SK-N-SH treated with all-trans-retinoic acid at 6 μM for 48 hours (cell line): ENCODE data around the gene LONRF2.

Source experiments
- ARNTL ChIP-seq: fragments of 450-650 bp; formaldehyde crosslinking; IDR thresholded peaks from 2 replicates; pipeline ENCODE4 v1.5.0; 2020; ENCODE audit warnings: low read depth, mild to moderate bottlenecking, moderate library complexity, borderline replicate concordance
- GLIS3 ChIP-seq: fragments of 250-450 bp; sonication (Bioruptor Pico); IDR thresholded peaks from 2 replicates; pipeline ENCODE4 v1.5.0; 2020; ENCODE audit warnings: mild to moderate bottlenecking, moderate library complexity
- POU6F1 ChIP-seq: fragments of 250-450 bp; sonication (Bioruptor Pico); IDR thresholded peaks from 2 replicates; pipeline ENCODE4 v1.8.0; 2021; ENCODE audit warnings: low read depth, mild to moderate bottlenecking, moderate library complexity, borderline replicate concordance
- ZFP30 ChIP-seq: fragments of 450-650 bp; formaldehyde crosslinking; IDR thresholded peaks from 2 replicates; pipeline ENCODE4 v1.5.0; 2022; ENCODE audit warnings: mild to moderate bottlenecking, moderate library complexity
- TF ChIP-seq, protein P1 (sequence below): fragments of 250-450 bp; sonication (Bioruptor Pico); IDR thresholded peaks from 2 replicates; pipeline ENCODE4 v1.8.0; 2020; ENCODE audit warnings: mild to moderate bottlenecking, moderate library complexity, borderline replicate concordance
- TF ChIP-seq, protein P2 (sequence below): fragments of 250-450 bp; sonication (Bioruptor Pico); IDR thresholded peaks from 2 replicates; pipeline ENCODE4 v1.5.0; 2020; ENCODE audit warnings: mild to moderate bottlenecking, moderate library complexity

- TF ChIP-seq ARNTL (no peak), ZFP30 (CRISPR knock-in tag) (no peak), POU6F1 (no peak), GLIS3 (CRISPR knock-in tag) (no peak)
- TF ChIP-seq, protein P1, sequence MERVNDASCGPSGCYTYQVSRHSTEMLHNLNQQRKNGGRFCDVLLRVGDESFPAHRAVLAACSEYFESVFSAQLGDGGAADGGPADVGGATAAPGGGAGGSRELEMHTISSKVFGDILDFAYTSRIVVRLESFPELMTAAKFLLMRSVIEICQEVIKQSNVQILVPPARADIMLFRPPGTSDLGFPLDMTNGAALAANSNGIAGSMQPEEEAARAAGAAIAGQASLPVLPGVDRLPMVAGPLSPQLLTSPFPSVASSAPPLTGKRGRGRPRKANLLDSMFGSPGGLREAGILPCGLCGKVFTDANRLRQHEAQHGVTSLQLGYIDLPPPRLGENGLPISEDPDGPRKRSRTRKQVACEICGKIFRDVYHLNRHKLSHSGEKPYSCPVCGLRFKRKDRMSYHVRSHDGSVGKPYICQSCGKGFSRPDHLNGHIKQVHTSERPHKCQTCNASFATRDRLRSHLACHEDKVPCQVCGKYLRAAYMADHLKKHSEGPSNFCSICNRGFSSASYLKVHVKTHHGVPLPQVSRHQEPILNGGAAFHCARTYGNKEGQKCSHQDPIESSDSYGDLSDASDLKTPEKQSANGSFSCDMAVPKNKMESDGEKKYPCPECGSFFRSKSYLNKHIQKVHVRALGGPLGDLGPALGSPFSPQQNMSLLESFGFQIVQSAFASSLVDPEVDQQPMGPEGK (CRISPR knock-in tag), result no peak
- TF ChIP-seq, protein P2, sequence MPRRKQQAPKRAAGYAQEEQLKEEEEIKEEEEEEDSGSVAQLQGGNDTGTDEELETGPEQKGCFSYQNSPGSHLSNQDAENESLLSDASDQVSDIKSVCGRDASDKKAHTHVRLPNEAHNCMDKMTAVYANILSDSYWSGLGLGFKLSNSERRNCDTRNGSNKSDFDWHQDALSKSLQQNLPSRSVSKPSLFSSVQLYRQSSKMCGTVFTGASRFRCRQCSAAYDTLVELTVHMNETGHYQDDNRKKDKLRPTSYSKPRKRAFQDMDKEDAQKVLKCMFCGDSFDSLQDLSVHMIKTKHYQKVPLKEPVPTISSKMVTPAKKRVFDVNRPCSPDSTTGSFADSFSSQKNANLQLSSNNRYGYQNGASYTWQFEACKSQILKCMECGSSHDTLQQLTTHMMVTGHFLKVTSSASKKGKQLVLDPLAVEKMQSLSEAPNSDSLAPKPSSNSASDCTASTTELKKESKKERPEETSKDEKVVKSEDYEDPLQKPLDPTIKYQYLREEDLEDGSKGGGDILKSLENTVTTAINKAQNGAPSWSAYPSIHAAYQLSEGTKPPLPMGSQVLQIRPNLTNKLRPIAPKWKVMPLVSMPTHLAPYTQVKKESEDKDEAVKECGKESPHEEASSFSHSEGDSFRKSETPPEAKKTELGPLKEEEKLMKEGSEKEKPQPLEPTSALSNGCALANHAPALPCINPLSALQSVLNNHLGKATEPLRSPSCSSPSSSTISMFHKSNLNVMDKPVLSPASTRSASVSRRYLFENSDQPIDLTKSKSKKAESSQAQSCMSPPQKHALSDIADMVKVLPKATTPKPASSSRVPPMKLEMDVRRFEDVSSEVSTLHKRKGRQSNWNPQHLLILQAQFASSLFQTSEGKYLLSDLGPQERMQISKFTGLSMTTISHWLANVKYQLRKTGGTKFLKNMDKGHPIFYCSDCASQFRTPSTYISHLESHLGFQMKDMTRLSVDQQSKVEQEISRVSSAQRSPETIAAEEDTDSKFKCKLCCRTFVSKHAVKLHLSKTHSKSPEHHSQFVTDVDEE (CRISPR knock-in tag), result no peak
Observed at GRCh38 chr2:100339823-100340222, 17.5 kb upstream of the LONRF2 start.
